Endometrium (tissue), 2 donors: ENCODE results near the gene ODC1.

Source experiments
- FAIRE-seq: peaks from 2 replicates; lab custom pipeline; 2012; peaks lifted over from hg19 to GRCh38; lab: Jason Lieb, UNC
- donor health status: control.
- donor health status: control.

The ODC1 gene

GRCh38 chr2:10400002-10400401 lies 48.1 kb downstream of the ODC1 start:
- no peak for FAIRE-seq

GRCh38 chr2:10399358-10399757 lies 48.8 kb downstream of the ODC1 start:
- no peak for FAIRE-seq

- no peak for FAIRE-seq
Observed at GRCh38 chr2:10398496-10398895, 49.6 kb downstream of the ODC1 start.

GRCh38 chr2:10397878-10398277 lies 50.2 kb downstream of the ODC1 start:
- no peak for FAIRE-seq

GRCh38 chr2:10397297-10397875 lies 50.7 kb downstream of the ODC1 start:
- no peak for FAIRE-seq

GRCh38 chr2:10396464-10396863 lies 51.7 kb downstream of the ODC1 start:
- FAIRE-seq, result no peak

GRCh38 chr2:10395893-10396292 lies 52.2 kb downstream of the ODC1 start:
- FAIRE-seq, result no peak

GRCh38 chr2:10393640-10393982 lies 54.5 kb downstream of the ODC1 start:
- no peak for FAIRE-seq

- FAIRE-seq, result no peak
Observed at GRCh38 chr2:10392951-10393639, 55.0 kb downstream of the ODC1 start.

GRCh38 chr2:10392548-10392947 lies 55.6 kb downstream of the ODC1 start:
- no peak for FAIRE-seq

GRCh38 chr2:10392100-10392499 lies 56.0 kb downstream of the ODC1 start:
- no peak for FAIRE-seq

- no peak for FAIRE-seq
Observed at GRCh38 chr2:10390369-10390801, 57.7 kb downstream of the ODC1 start.
